BJ (cell line): Measurements from ENCODE around the gene METTL15. TPM values are rescaled to one million over a fixed set of nuclear protein-coding genes. Genes with fewer than 3 reads are reported as not detected.
"Not testable (repeated sequence)": the region's sequence is repeated elsewhere in the genome, so short reads cannot be mapped to it uniquely, and the experiment has no call there.

ENCODE experiments used
- CTCF ChIA-PET: fragments of 350-600 bp; formaldehyde crosslinking; extraction: SDS; loops from one replicate; lab custom pipeline; 2021; ENCODE audit warnings: antibody characterized with exemption, inconsistent platforms; lab: Yijun Ruan, JAX
- POLR2A ChIA-PET: fragments of 300-600 bp; sonication (Branson Sonifier 250); formaldehyde crosslinking; extraction: SDS; loops from one replicate; lab custom pipeline; 2021; ENCODE audit warnings: antibody characterized with exemption; lab: Charles Lee
- DNase-seq: peaks from one replicate; pipeline ENCODE4 v3.0.0-alpha.2; 2011; ENCODE audit warnings: low read depth
- H3K27me3 ChIP-seq: 2 replicates; pipeline ENCODE4 v1.6.0; 2011; ENCODE audit warnings: low read length; ENCODE audit not compliant: control insufficient read depth, insufficient read depth
- H3K36me3 ChIP-seq: 2 replicates; pipeline ENCODE4 v1.5.1; 2011; ENCODE audit warnings: low read length; ENCODE audit not compliant: control insufficient read depth, insufficient read depth
- H3K4me3 ChIP-seq: 2 replicates; pipeline ENCODE4 v1.5.1; 2011; ENCODE audit warnings: low read depth, mild to moderate bottlenecking, control low read depth, low read length
- polyA plus RNA-seq: library from polyadenylated mRNA; depleted of rRNA; stranded (reverse); fragments of >200 nt; gene quantifications from 2 replicates; pipeline ENCODE4 v1.2.3, GENCODE V29; 2011
- TF ChIP-seq, protein P1 (sequence below): IDR thresholded peaks from 2 replicates; pipeline ENCODE4 v1.5.1; 2011; ENCODE audit warnings: low read depth, mild to moderate bottlenecking, control low read depth, inconsistent platforms, low read length, moderate library complexity; ENCODE audit not compliant: insufficient read depth

METTL15 gene
- polyA plus RNA-seq, 1 experiment, result 7.0 TPM

DNA sequence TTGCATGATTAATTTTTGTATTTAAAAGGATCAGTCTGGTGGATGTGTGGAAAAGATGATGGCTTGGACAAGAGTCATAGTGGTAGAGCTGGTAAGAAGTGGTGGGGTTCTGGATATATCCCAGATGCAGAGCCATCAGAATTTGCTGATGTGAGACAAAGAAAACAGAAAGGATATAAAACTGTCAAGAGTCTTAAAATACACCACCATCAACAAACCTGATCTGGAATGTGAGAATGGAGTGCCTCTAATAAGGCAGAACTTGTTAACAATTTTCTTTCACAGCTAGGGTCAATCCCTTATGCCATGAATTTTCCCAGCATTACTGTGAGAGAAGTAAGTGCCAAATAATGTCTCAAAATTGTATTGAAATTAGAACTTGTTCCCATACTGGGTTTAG is 215.4 kb downstream of the METTL15 start:
- DNase-seq, result no peak
- POLR2A ChIA-PET, result no interaction called here

GRCh38 chr11:28332393-28332792 is 224.2 kb downstream of the METTL15 start:
- POLR2A ChIA-PET, H3K27me3 ChIP-seq, H3K36me3 ChIP-seq, H3K4me3 ChIP-seq, CTCF ChIA-PET, DNase-seq: not testable (repeated sequence)

More for the DNA sequence above, 215.4 kb downstream of the METTL15 start:
- Histone ChIP-seq H3K27me3 (no peaks in the 10 kb centered on the region), H3K36me3 (no peaks in the 10 kb centered on the region), H3K4me3 (no peak overlapping the region)
- CTCF ChIA-PET, result no interaction called here
- TF ChIP-seq, protein P1, sequence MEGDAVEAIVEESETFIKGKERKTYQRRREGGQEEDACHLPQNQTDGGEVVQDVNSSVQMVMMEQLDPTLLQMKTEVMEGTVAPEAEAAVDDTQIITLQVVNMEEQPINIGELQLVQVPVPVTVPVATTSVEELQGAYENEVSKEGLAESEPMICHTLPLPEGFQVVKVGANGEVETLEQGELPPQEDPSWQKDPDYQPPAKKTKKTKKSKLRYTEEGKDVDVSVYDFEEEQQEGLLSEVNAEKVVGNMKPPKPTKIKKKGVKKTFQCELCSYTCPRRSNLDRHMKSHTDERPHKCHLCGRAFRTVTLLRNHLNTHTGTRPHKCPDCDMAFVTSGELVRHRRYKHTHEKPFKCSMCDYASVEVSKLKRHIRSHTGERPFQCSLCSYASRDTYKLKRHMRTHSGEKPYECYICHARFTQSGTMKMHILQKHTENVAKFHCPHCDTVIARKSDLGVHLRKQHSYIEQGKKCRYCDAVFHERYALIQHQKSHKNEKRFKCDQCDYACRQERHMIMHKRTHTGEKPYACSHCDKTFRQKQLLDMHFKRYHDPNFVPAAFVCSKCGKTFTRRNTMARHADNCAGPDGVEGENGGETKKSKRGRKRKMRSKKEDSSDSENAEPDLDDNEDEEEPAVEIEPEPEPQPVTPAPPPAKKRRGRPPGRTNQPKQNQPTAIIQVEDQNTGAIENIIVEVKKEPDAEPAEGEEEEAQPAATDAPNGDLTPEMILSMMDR, result no peak

DNA sequence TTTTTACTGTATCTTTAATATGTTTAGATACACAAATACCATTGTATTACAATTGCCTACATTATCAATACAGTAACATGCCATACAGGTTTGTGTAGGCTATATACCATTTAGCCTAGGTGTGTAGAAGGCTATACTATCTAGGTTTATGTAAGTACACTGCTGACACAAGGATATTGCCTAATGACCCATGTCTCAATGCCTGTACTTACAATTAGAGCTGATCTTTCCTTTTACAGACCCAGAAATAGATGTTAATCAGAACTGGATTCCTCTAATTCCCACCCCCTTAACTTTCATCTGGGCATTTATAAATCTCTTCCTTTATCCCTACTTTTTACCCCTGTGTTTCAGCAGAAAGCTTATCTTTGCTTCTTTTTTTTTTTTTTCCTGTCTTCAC is 229.5 kb downstream of the METTL15 start:
- Histone ChIP-seq H3K36me3 (no peaks in the 10 kb centered on the region), H3K27me3 (no peaks in the 10 kb centered on the region), H3K4me3 (no peak overlapping the region)
- no peak for DNase-seq
- CTCF ChIA-PET, result interaction anchor here (1.1 kb wide), 1 partner anchor 638 kb away, joined by 3 read pairs; no protein-coding TSS in a partner anchor
- POLR2A ChIA-PET, result no interaction called here
- TF ChIP-seq, protein P1, result no peak

DNA sequence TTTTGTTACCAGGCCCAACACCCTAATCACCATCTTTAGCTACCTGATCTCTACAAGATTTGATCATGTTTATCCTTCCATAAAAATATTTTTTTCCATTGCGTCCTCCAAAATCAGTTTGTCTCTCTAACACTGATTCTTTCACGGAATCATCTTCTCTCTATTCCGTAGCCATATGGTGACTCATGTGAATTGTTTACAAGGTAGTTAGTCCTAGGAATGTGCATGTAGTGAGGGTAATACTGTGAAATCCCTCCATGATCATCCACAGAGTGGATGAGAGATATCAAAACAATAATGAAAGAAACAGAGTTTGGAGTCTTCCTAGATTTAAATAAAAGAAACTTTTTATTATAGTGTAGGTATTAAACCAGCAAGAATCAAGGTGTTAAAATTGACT is 230.2 kb downstream of the METTL15 start:
- no peaks in the 10 kb centered on the region for H3K36me3 ChIP-seq
- H3K4me3 ChIP-seq, result no peak overlapping the region
- ChIA-PET POLR2A (interaction anchor here (0.6 kb wide), 1 partner anchor 9 kb away, joined by 3 read pairs; no protein-coding TSS in a partner anchor), CTCF (interaction anchor here (0.8 kb wide), 1 partner anchor 13 kb away, joined by 3 read pairs; no protein-coding TSS in a partner anchor)
- DNase-seq, result no peak
- TF ChIP-seq, protein P1, result no peak
- H3K27me3 ChIP-seq, result no peaks in the 10 kb centered on the region

DNA sequence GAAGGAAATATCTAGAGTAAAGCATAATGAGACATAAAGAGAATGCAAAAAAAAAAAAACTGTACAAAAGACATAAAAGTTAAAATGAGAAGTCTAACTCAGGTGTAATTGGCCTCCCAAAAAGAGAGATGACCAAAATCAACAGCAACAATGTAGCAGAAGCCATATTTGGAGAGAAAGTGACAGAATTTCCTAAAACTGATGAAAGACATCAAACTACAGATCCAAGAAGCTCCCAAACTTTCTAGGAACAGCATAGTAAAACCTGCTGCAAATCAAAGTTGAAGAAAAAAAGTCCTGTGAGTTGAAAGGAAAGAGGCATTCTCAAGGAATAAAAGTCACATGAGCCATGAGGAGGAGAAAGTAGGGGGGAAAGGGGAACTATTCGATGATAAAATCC is 231.3 kb downstream of the METTL15 start:
- no peak for DNase-seq
- POLR2A ChIA-PET, result no interaction called here
- TF ChIP-seq, protein P1, result no peak
- Histone ChIP-seq H3K27me3 (no peaks in the 10 kb centered on the region), H3K4me3 (no peak overlapping the region), H3K36me3 (no peaks in the 10 kb centered on the region)
- CTCF ChIA-PET, result interaction anchor here (0.8 kb wide), 1 partner anchor 14 kb away, joined by 3 read pairs; no protein-coding TSS in a partner anchor

GRCh38 chr11:28342716-28343115 is 234.5 kb downstream of the METTL15 start:
- no peak for DNase-seq
- no peaks in the 10 kb centered on the region for H3K36me3 ChIP-seq
- TF ChIP-seq, protein P1, result no peak
- H3K4me3 ChIP-seq, result no peak overlapping the region
- CTCF ChIA-PET, result no interaction called here
- no peaks in the 10 kb centered on the region for H3K27me3 ChIP-seq
- POLR2A ChIA-PET, result interaction anchor here (0.5 kb wide), 1 partner anchor 589 kb away, joined by 3 read pairs; no protein-coding TSS in a partner anchor
